ENCODE measurements around the gene NACC1. TPM values are rescaled to one million over a fixed set of nuclear protein-coding genes. Genes with fewer than 3 reads are reported as not detected.

NACC1 gene
- total RNA-seq, 1 experiment from 2014 or later, result 80.9 TPM

DNA sequence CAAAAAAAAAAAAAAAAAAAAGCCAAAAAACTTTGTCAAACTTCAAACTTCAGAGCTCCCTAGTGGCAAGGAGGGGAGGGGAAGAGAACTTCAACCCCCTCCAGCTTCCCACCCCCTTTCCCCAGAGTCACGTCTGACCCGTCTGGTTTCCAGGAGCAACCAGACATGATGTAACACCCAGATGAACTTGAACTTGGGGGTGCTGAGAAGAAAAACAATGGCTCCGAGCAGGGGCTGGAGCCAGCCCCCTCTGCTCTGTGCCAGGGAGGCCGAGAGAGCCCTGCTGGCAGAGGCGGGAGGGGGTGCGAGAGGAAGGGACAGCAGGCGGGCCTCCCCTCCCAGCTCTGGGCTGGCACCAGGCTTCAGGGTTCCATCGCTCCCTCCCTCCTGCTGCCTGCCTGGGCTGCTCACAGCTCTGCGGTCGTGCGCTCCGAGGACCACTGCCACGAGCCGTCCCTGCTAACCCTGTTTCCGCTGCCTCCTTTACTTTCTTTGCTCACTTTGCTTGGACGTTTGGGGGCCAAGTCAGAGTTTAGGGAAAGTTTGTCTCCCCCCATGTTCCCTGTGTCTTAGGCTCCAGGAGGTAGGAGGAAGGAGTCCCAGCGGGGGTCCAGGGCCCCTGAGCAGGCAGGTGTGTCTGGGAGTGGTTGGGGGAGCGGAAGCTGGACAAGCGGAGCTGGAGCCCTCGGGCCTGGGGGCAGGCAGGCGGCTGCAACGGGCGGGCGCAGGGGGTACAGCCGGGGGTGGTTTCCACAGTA, 26.5 kb upstream of the NACC1 start:
- DNase-seq, result no peak
- no peak overlapping the region for H3K4me3 Mint-ChIP-seq (ENCODE audit: low read depth, unreplicated experiment)

GRCh38 chr19:13092158-13092543, 25.9 kb upstream of the NACC1 start:
- H3K27ac Mint-ChIP-seq (ENCODE audit: unreplicated experiment), result no peak overlapping the region
- DNase-seq, result no peak
- CTCF ChIA-PET, result interaction anchor here (0.6 kb wide), 1 partner anchor 115 kb away, joined by 4 read pairs; no protein-coding TSS in a partner anchor
- H3K27me3 Mint-ChIP-seq (ENCODE audit: unreplicated experiment), result no peaks in the 10 kb centered on the region
- no peak overlapping the region for H3K4me3 Mint-ChIP-seq (ENCODE audit: low read depth, unreplicated experiment)
- TF ChIP-seq, protein P1, sequence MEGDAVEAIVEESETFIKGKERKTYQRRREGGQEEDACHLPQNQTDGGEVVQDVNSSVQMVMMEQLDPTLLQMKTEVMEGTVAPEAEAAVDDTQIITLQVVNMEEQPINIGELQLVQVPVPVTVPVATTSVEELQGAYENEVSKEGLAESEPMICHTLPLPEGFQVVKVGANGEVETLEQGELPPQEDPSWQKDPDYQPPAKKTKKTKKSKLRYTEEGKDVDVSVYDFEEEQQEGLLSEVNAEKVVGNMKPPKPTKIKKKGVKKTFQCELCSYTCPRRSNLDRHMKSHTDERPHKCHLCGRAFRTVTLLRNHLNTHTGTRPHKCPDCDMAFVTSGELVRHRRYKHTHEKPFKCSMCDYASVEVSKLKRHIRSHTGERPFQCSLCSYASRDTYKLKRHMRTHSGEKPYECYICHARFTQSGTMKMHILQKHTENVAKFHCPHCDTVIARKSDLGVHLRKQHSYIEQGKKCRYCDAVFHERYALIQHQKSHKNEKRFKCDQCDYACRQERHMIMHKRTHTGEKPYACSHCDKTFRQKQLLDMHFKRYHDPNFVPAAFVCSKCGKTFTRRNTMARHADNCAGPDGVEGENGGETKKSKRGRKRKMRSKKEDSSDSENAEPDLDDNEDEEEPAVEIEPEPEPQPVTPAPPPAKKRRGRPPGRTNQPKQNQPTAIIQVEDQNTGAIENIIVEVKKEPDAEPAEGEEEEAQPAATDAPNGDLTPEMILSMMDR (IDR thresholded peaks at IDR 0.05; ENCODE audit: unreplicated experiment), result no peak
- no peaks in the 10 kb centered on the region for H3K9me3 Mint-ChIP-seq (ENCODE audit: low read depth, unreplicated experiment)
- H3K36me3 Mint-ChIP-seq (ENCODE audit: insufficient read depth, unreplicated experiment), result peaks cover 14% of the 10 kb centered on the region
- no peaks in the 10 kb centered on the region for H3K4me1 Mint-ChIP-seq (ENCODE audit: low read depth, unreplicated experiment)
- no TSS peak for BruUV-seq (replicated peaks)
- intact Hi-C loops (cut with micrococcal nuclease; ENCODE audit: unreplicated experiment), result loop anchor here (5.0 kb wide), 1 partner anchor 115 kb away; no protein-coding TSS in a partner anchor

More for the DNA sequence above, 26.5 kb upstream of the NACC1 start:
- H3K9me3 Mint-ChIP-seq (ENCODE audit: low read depth, unreplicated experiment), result no peaks in the 10 kb centered on the region
- CTCF ChIA-PET, result interaction anchor here (0.6 kb wide), 1 partner anchor 114 kb away, joined by 4 read pairs; no protein-coding TSS in a partner anchor
- H3K27me3 Mint-ChIP-seq (ENCODE audit: unreplicated experiment), result no peaks in the 10 kb centered on the region
- no peak overlapping the region for H3K27ac Mint-ChIP-seq (ENCODE audit: unreplicated experiment)
- TF ChIP-seq, protein P1 (IDR thresholded peaks at IDR 0.05; ENCODE audit: unreplicated experiment), result no peak
- BruUV-seq (replicated peaks), result no TSS peak
- H3K4me1 Mint-ChIP-seq (ENCODE audit: low read depth, unreplicated experiment), result no peaks in the 10 kb centered on the region
- H3K36me3 Mint-ChIP-seq (ENCODE audit: insufficient read depth, unreplicated experiment), result peaks cover 14% of the 10 kb centered on the region
- intact Hi-C loops (cut with micrococcal nuclease; ENCODE audit: unreplicated experiment), result loop anchor here (5.0 kb wide), 1 partner anchor 114 kb away; no protein-coding TSS in a partner anchor

DNA sequence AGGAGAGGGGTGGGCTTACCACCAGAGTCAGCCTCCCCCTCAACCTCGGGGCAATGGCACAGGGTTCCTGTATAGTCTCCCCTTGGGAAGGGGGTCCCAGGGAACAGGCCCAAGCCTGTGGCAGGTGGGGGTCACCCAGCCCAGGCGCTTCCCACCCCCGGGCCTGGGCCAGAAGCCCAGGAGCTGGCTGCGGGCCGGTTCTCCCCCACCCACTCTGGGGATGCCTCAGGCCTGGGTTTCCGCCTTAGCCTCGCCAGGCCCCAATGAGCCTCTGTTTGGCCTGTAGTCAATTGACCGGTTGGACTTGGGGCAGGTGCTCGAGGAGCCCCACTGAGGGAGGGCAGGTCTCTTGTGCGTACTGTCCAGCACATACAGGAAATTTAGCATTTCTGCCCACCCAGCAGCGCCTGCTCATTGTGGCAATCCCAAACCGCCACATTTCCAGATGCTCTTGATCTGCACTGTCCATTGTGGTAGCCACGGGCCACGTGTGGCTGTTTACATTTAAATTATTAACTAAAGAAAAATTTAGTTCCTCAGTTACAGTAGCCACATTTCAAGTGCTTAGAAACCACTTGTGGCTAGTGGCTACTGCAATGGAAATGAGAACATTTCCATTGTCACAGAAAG, 25.3 kb upstream of the NACC1 start:
- intact Hi-C loops (cut with micrococcal nuclease; ENCODE audit: unreplicated experiment), result loop anchor here (5.0 kb wide), 1 partner anchor 115 kb away; no protein-coding TSS in a partner anchor
- Mint-ChIP-seq H3K27me3 (ENCODE audit: unreplicated experiment) (no peaks in the 10 kb centered on the region), H3K4me3 (ENCODE audit: low read depth, unreplicated experiment) (no peak overlapping the region), H3K4me1 (ENCODE audit: low read depth, unreplicated experiment) (no peaks in the 10 kb centered on the region), H3K27ac (ENCODE audit: unreplicated experiment) (no peak overlapping the region), H3K9me3 (ENCODE audit: low read depth, unreplicated experiment) (no peaks in the 10 kb centered on the region), H3K36me3 (ENCODE audit: insufficient read depth, unreplicated experiment) (peaks cover 15% of the 10 kb centered on the region)
- BruUV-seq (replicated peaks), result no TSS peak
- DNase-seq, result no peak
- CTCF ChIA-PET, result interaction anchor here (0.6 to 3.9 kb wide), 6 partner anchors 10 to 127 kb away, joined by 4 to 35 read pairs (median 12); no protein-coding TSS in a partner anchor
- TF ChIP-seq, protein P1 (IDR thresholded peaks at IDR 0.05; ENCODE audit: unreplicated experiment), result no peak

- Mint-ChIP-seq H3K36me3 (ENCODE audit: insufficient read depth, unreplicated experiment) (peaks cover 18% of the 10 kb centered on the region), H3K27me3 (ENCODE audit: unreplicated experiment) (no peaks in the 10 kb centered on the region), H3K4me1 (ENCODE audit: low read depth, unreplicated experiment) (no peaks in the 10 kb centered on the region), H3K9me3 (ENCODE audit: low read depth, unreplicated experiment) (no peaks in the 10 kb centered on the region), H3K27ac (ENCODE audit: unreplicated experiment) (no peak overlapping the region), H3K4me3 (ENCODE audit: low read depth, unreplicated experiment) (no peak overlapping the region)
- CTCF ChIA-PET, result interaction anchor here (1.0 to 3.9 kb wide), 9 partner anchors 11 to 128 kb away, joined by 3 to 35 read pairs (median 7); no protein-coding TSS in a partner anchor
- TF ChIP-seq, protein P1 (IDR thresholded peaks at IDR 0.05; ENCODE audit: unreplicated experiment), result peak; percentile 83
- DNase-seq, result peak; percentile 71
- BruUV-seq (replicated peaks), result no TSS peak
- intact Hi-C loops (cut with micrococcal nuclease; ENCODE audit: unreplicated experiment), result loop anchor here (5.0 kb wide), 1 partner anchor 116 kb away; no protein-coding TSS in a partner anchor
Observed at GRCh38 chr19:13093407-13094105, 24.5 kb upstream of the NACC1 start.

All from Calu3 (cell line).